SK-N-MC (cell line): ENCODE measurements around the gene C10orf67.
"Not testable (repeated sequence)": the region's sequence is repeated elsewhere in the genome, so short reads cannot be mapped to it uniquely, and the experiment has no call there.

Experiments used
- DNase-seq: peaks from one replicate; pipeline ENCODE4 v3.0.0-alpha.2; 2011; ENCODE audit warnings: low read depth, low spot score
- H3K27ac ChIP-seq: fragments of 200-600 bp; sonication (generic); 2 replicates; pipeline ENCODE4 v1.5.1; 2016; ENCODE audit warnings: mixed run types
- H3K36me3 ChIP-seq: fragments of 200-600 bp; sonication (generic); 2 replicates; pipeline ENCODE4 v1.6.1; 2017; ENCODE audit warnings: antibody characterized with exemption, low read length, mixed read lengths; ENCODE audit not compliant: insufficient read depth
- H3K4me3 ChIP-seq: fragments of 200-600 bp; sonication (generic); 2 replicates; pipeline ENCODE4 v1.5.1; 2016
- H3K9ac ChIP-seq: fragments of 200-600 bp; sonication (generic); 2 replicates; pipeline ENCODE4 v1.8.0; 2017; ENCODE audit warnings: mixed run types, mixed read lengths; ENCODE audit not compliant: insufficient read length
- H3K9me3 ChIP-seq: fragments of 200-600 bp; sonication (generic); 2 replicates; pipeline ENCODE4 v1.6.1; 2017; ENCODE audit warnings: low read depth, mild to moderate bottlenecking, antibody characterized with exemption, low read length, moderate library complexity, mixed read lengths
- EZH2 ChIP-seq: fragments of 200-600 bp; sonication (generic); IDR thresholded peaks from one replicate; pipeline ENCODE4 v1.6.1; 2017; ENCODE audit warnings: antibody characterized with exemption
- FOXP2 ChIP-seq: optimal IDR thresholded peaks from 2 replicates; pipeline ENCODE3; 2011; ENCODE audit warnings: mild to moderate bottlenecking, moderate library complexity; ENCODE audit not compliant: insufficient read depth; ENCODE audit errors: extremely low read length, control extremely low read depth
- POLR2AphosphoS5 ChIP-seq: IDR thresholded peaks from 2 replicates; pipeline ENCODE4 v1.6.1; 2012; ENCODE audit warnings: mild to moderate bottlenecking, low read depth, low read length, borderline replicate concordance

Gene C10orf67

DNA sequence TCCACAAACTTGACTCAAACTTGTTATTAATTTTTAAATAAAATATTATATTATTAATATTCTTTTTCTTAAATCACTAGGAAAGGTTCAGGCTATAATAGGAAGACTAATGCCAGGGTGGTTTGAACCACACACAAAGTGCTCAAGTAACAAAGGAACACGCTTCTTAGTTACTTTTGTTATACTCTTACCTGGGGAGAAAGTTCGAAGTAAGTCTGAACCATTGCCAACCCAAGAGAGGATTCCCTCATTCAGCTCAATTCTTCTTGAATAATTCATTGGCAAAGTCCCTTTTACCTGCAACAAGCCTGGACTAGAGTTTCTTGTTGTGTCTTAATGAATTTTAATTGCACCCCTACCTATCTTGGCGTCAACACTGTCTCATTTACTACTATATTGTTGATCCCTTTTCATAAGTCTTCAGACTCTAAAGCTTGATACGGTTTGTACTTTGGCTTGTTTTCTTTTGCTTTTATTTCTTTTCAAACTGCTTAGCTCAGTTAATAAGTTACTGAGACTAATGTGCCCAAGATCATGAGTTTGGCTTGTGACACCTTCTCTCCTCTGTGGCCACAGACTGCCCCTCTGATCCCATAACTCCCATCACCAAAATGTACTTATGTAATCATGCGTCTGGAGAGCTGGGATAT is 10.2 kb upstream of the C10orf67 start:
- no peak overlapping the region for H3K9ac ChIP-seq
- TF ChIP-seq POLR2AphosphoS5, result no peak
- no peak overlapping the region for H3K4me3 ChIP-seq
- DNase-seq, result no peak
- H3K36me3 ChIP-seq, result no peaks in the 10 kb centered on the region
- no peaks in the 10 kb centered on the region for H3K9me3 ChIP-seq
- H3K27ac ChIP-seq, result no peak overlapping the region

DNA sequence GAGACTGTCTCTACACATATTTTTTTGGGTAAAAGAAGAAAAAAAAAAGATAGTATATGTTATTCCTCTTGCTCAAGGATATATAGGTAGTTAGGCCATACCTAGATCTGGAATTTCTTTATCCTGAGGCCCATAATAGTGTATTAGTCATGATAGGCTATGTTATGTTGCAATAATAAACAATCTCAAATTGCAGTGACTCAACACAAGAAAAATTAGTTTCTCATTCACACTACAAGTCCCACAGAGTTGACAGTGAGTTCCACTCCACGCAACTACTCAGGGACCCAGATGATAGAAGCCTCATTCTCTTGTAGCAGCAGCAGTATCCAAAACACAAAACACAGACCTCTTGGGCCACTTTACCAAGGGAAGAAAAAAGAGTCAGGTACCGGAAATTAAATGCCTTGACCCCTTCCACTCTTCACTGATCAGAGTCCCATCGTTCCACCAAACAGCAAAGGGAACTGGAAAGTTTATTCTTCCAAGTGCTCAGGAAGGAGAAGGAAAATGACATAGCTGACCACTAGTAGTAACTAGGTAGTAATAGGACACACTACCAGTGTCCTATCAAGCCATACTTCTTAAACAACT is 7.4 kb upstream of the C10orf67 start:
- Histone ChIP-seq H3K36me3 (no peaks in the 10 kb centered on the region), H3K9me3 (no peaks in the 10 kb centered on the region), H3K9ac (no peak overlapping the region), H3K27ac (no peak overlapping the region), H3K4me3 (no peak overlapping the region)
- no peak for DNase-seq
- TF ChIP-seq EZH2 (no peak), FOXP2 (no peak)

DNA sequence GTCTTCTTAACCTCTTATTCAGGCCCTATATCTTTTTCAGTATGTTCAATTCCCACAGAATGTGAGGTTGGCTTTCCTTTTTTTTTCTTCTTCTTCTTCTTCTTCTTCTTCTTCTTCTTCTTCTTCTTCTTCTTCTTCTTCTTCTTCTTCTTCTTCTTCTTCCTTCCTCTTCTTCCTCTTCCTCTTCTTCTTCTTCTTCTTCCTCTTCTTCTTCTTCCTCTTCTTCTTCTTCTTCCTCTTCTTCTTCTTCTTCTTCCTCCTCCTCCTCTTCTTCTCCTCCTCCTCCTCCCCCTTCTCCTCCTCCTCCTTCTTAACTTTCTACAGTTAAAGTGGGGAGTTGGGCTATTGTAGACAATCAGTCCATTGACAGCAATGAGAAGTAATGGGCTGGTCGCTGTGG is 6.1 kb upstream of the C10orf67 start:
- DNase-seq, H3K9me3 ChIP-seq, H3K9ac ChIP-seq, H3K36me3 ChIP-seq, H3K27ac ChIP-seq, H3K4me3 ChIP-seq: not testable (repeated sequence)

DNA sequence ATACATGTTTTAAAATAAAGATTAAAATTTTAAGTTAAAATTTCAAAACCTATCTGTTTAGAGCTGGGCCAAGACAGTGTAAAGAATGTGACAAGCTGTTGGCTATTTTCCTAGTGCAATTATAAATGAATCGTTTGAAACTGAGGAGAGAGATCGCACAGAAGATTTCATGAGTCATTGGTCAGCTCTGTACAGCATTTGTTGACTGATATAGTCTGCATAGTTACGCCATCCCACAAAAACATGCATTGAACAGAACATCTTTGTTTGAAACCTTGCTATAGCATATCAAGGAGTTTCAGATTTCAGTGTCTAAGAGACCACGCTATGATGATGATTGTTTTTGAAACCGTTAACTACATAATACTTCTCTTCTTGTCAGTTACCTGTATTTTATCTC is 1.3 kb upstream of the C10orf67 start:
- H3K9ac ChIP-seq, result no peak overlapping the region
- H3K4me3 ChIP-seq, result no peak overlapping the region
- no peak overlapping the region for H3K27ac ChIP-seq
- no peak for DNase-seq
- no peaks in the 10 kb centered on the region for H3K9me3 ChIP-seq
- TF ChIP-seq FOXP2 (no peak), POLR2AphosphoS5 (no peak), EZH2 (no peak)
- no peaks in the 10 kb centered on the region for H3K36me3 ChIP-seq

DNA sequence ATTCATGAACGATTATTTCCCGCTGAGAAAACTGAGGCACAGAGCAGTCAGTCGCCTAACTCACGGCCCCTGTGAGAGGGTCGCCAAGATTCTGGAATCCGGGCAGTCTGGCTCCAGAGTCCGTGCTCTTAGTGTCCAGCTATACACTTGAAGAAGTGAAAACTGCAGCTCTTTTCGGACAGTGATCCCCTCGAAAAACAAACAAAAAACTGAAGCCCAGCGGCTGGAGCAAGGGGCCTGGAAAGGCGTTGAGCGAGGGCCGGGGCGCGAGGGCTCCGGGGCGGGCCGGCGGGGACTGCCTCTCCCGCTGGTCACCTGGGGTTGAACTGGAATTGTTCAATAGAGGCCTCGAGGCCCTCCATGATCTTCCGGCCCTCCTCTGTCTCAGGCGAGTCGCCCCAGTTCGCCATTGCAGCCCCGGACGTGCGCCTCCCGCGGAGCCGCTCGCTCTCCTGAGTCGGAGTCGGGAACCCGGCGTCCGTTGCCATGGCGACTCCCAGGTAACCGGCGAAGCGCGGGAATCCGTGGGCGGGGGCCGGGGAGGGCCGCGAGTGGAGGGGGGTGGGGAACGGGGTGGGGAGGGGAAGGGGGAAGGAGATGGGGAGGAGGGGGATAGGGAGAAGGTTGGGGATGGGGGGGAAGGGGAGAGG is 881 bp downstream of the C10orf67 start:
- Histone ChIP-seq H3K4me3 (no peak overlapping the region), H3K9me3 (no peaks in the 10 kb centered on the region), H3K27ac (no peak overlapping the region), H3K9ac (no peak overlapping the region), H3K36me3 (no peaks in the 10 kb centered on the region)
- DNase-seq, result no peak
- TF ChIP-seq FOXP2 (no peak), POLR2AphosphoS5 (no peak), EZH2 (no peak)

DNA sequence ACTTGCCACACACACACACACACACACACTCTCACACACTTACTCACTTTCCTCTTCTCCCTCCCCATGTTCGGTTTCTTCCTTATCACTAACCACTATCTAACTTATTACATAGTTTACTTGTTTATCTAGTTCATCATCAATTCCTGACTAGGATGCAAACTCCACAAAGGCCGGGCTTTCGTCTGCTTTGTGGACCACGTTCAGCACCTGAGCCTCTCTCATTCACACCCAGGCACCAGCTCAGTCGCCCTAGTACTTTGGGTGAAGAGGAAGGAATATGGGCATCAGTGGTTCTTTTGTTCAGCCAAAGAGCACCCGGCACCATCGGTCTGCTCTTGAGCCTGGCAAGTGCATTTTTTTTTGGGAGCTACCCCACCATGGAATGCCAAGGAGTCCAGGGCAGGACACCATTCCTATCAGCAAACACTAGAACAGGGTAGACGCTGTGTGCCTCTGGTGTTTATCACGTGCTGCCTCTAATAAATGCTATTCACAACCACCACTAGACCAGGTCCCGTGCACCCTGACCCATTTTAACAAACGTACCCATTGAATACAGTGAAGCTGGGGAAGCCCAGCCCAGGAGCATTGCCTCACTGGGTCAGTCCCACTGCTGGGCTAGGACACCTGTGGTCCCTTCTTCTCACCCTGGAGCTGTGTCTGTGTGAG is 2.2 kb downstream of the C10orf67 start:
- Histone ChIP-seq H3K9ac (no peak overlapping the region), H3K9me3 (no peaks in the 10 kb centered on the region), H3K27ac (no peak overlapping the region), H3K4me3 (no peak overlapping the region), H3K36me3 (no peaks in the 10 kb centered on the region)
- TF ChIP-seq EZH2 (no peak), FOXP2 (no peak), POLR2AphosphoS5 (no peak)
- no peak for DNase-seq

GRCh38 chr10:23341004-23341403 is 3.6 kb downstream of the C10orf67 start:
- TF ChIP-seq FOXP2 (no peak), POLR2AphosphoS5 (no peak)
- no peak overlapping the region for H3K4me3 ChIP-seq
- H3K9ac ChIP-seq, result no peak overlapping the region
- H3K36me3 ChIP-seq, result no peaks in the 10 kb centered on the region
- H3K27ac ChIP-seq, result no peak overlapping the region
- H3K9me3 ChIP-seq, result no peaks in the 10 kb centered on the region
- no peak for DNase-seq

DNA sequence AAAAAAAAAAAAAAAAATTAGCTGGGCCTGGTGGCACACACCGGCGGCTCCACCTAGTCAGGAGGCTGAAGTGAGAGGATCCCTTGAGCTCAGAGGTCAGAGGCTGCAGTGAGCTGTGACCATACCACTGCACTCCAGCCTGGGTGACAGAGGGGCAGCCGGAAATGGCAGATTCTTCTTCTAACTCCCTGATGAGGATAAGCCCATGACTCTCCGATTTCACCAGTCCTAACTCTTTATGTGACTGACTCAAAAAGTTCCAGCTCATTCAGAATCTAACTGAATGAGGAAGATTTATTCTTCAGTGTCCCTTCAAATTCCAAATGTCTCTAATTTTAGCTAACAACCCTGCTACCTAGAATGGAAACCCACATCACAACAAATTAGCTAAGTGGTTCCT is 4.2 kb downstream of the C10orf67 start:
- Histone ChIP-seq H3K4me3 (no peak overlapping the region), H3K36me3 (no peaks in the 10 kb centered on the region), H3K27ac (no peak overlapping the region), H3K9me3 (no peaks in the 10 kb centered on the region), H3K9ac (no peak overlapping the region)
- DNase-seq, result no peak
- TF ChIP-seq POLR2AphosphoS5 (no peak), EZH2 (no peak), FOXP2 (no peak)
